PC-3 (cell line): ENCODE data around the gene RBP3.

Experiments
- CTCF ChIP-seq: fragments of 300-600 bp; sonication (generic); conservative IDR thresholded peaks from 2 replicates; pipeline ENCODE4 v1.5.1; 2017; ENCODE audit warnings: antibody characterized with exemption, low read depth, mild to moderate bottlenecking, low read length
- EZH2 ChIP-seq: fragments of 300-600 bp; sonication (generic); IDR thresholded peaks from one replicate; pipeline ENCODE4 v1.6.1; 2017; ENCODE audit warnings: antibody characterized with exemption, mild to moderate bottlenecking, low read length; ENCODE audit not compliant: unreplicated experiment

DNA sequence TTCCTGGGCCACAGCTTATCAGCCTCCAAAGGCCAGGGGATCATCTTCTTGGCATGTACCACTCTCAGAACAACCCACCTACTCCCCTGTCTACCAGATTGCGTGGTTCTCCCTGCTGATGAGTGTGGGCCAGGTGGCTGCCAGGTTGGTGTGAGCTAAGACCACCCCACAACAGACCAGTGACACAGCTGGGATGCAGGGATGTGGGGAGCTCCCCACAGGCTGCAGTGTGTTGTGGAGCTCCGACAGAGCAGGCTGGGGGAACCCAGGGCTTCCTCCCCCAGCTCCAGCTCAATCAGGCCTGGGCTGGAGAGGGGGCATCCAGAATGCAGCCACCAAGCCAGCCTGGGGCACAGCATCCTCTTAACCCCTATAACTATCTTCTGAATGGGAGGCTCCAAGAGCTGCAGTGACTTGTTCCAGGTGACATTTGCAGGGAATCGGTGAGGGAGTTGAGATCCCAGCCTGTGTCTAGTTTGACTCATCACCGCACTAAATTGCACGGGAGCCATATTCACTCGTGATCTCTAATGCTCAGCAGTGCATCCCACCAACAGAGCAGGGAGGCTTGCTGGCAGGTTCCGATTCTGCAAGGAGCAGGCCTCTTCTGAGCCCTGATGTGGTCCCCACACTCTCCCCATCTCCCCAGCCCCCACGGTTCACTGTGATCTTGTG is 26.5 kb upstream of the RBP3 start:
- TF ChIP-seq CTCF (no peak), EZH2 (no peak)
